Keratinocyte (primary cell): ENCODE results near the gene SMNDC1. TPM values are rescaled to one million over a fixed set of nuclear protein-coding genes. Genes with fewer than 3 reads are reported as not detected.

Source experiments
- DNase-seq: peaks from one replicate; pipeline ENCODE4 v3.0.0-alpha.2; 2011; ENCODE audit warnings: low read depth, missing footprints, low spot score
- FAIRE-seq: peaks from 2 replicates; lab custom pipeline; 2011; peaks lifted over from hg19 to GRCh38; lab: Jason Lieb, UNC
- H2AFZ ChIP-seq: 2 replicates; pipeline ENCODE4 v1.6.0; 2012; ENCODE audit warnings: low read length, control low read depth, inconsistent platforms; ENCODE audit not compliant: control insufficient read depth
- H3K27ac ChIP-seq: 2 replicates; pipeline ENCODE4 v1.5.1; 2011; ENCODE audit warnings: low read length; ENCODE audit not compliant: control insufficient read depth, insufficient read depth
- H3K27me3 ChIP-seq: 3 replicates; pipeline ENCODE4 v1.6.0; 2011; ENCODE audit warnings: low read length; ENCODE audit not compliant: control insufficient read depth, insufficient read depth; ENCODE audit errors: extremely low read depth
- H3K36me3 ChIP-seq, 2 experiments: 2 replicates in 1 of 2; 3 replicates in 1 of 2; pipeline ENCODE4 v1.5.1; 2011; ENCODE audit warnings: low read length in 2 of 2, mild to moderate bottlenecking in 1 of 2; ENCODE audit not compliant: control insufficient read depth in 2 of 2, insufficient read depth in 2 of 2; ENCODE audit errors: extremely low read depth in 1 of 2
- H3K4me1 ChIP-seq: 3 replicates; pipeline ENCODE4 v1.5.1; 2011; ENCODE audit warnings: low read length; ENCODE audit not compliant: control insufficient read depth, insufficient read depth; ENCODE audit errors: extremely low read depth
- H3K4me2 ChIP-seq: 3 replicates; pipeline ENCODE4 v1.6.0; 2011; ENCODE audit warnings: low read depth, low read length; ENCODE audit not compliant: control insufficient read depth, insufficient read depth; ENCODE audit errors: extremely low read depth
- H3K4me3 ChIP-seq, 3 experiments: fragments of 200-600 bp in 1 of 3; sonication (generic) in 1 of 3; 2 replicates in 2 of 3; 3 replicates in 1 of 3; pipeline ENCODE4 v1.5.1; 2011 to 2016; ENCODE audit warnings: low read length in 3 of 3, mild to moderate bottlenecking in 3 of 3, control low read depth in 2 of 3, inconsistent platforms in 1 of 3, low read depth in 1 of 3, mixed read lengths in 1 of 3, mixed run types in 1 of 3, moderate library complexity in 1 of 3; ENCODE audit not compliant: control insufficient read depth in 2 of 3, insufficient read depth in 2 of 3; ENCODE audit errors: extremely low read depth in 1 of 3
- H3K79me2 ChIP-seq: 2 replicates; pipeline ENCODE4 v1.6.0; 2012; ENCODE audit warnings: low read length; ENCODE audit not compliant: control insufficient read depth, insufficient read depth
- H3K9ac ChIP-seq: 3 replicates; pipeline ENCODE4 v1.6.0; 2011; ENCODE audit warnings: low read length; ENCODE audit not compliant: control insufficient read depth, insufficient read depth; ENCODE audit errors: extremely low read depth
- H3K9me1 ChIP-seq: 3 replicates; pipeline ENCODE4 v1.6.0; 2011; ENCODE audit warnings: low read length; ENCODE audit not compliant: control insufficient read depth, insufficient read depth; ENCODE audit errors: extremely low read depth
- H3K9me3 ChIP-seq: 2 replicates; pipeline ENCODE4 v1.5.1; 2012; ENCODE audit warnings: low read depth, low read length; ENCODE audit not compliant: control insufficient read depth
- H4K20me1 ChIP-seq: 3 replicates; pipeline ENCODE4 v1.6.0; 2011; ENCODE audit warnings: low read length; ENCODE audit not compliant: control insufficient read depth, insufficient read depth; ENCODE audit errors: extremely low read depth
- CTCF ChIP-seq, 3 experiments: IDR thresholded peaks in 1 of 3; conservative IDR thresholded peaks in 1 of 3; optimal IDR thresholded peaks in 1 of 3; 2 replicates in 2 of 3; 3 replicates in 1 of 3; pipeline versions ENCODE3 to v1.5.1; 2011; ENCODE audit warnings: low read length in 3 of 3, mild to moderate bottlenecking in 3 of 3, moderate library complexity in 2 of 3, control low read depth in 1 of 3, inconsistent platforms in 1 of 3; ENCODE audit not compliant: insufficient read depth in 2 of 3; ENCODE audit errors: extremely low read depth in 1 of 3
- EZH2 ChIP-seq: IDR thresholded peaks from one replicate; pipeline ENCODE4 v1.6.1; 2012; ENCODE audit warnings: inconsistent platforms, mild to moderate bottlenecking, low read length, moderate library complexity
- dilution Hi-C: fragments of 300-500 bp; cut with MboI; formaldehyde crosslinking; loops from one replicate; pipeline ENCODE4 v1.7.0; 2020; ENCODE audit warnings: low sequenced_read_pairs; ENCODE audit not compliant: extremely low pct_ligation_motif_present
- polyA plus RNA-seq, 5 experiments: library from polyadenylated mRNA; depleted of rRNA in 3 of 5; stranded (reverse) in 3 of 5; stranded (forward) in 1 of 5; unstranded in 1 of 5; fragments of >200 nt; gene quantifications; 1 replicate in 1 of 5; 2 replicates in 3 of 5; 3 replicates in 1 of 5; pipeline versions ENCODE4 v1.2.1 to v1.2.3, GENCODE V29; 2011 to 2012; ENCODE audit warnings: missing spikeins in 2 of 5, low read depth in 1 of 5, low replicate concordance in 1 of 5

The SMNDC1 gene
- polyA plus RNA-seq, 1 donor (not counting 4 experiments of a cell fraction or from before 2014, with no cell fraction given): 19.8 TPM

- FAIRE-seq (no peak), DNase-seq (no peak)
- H3K9me3 ChIP-seq: no peaks in the 10 kb centered on the region
- H3K4me1 ChIP-seq: peaks cover 19% of the 10 kb centered on the region
- H3K27me3 ChIP-seq: no peaks in the 10 kb centered on the region
- no peak overlapping the region for H2AFZ ChIP-seq
- TF ChIP-seq CTCF (optimal IDR thresholded peaks at IDR 0.05 in 1 of 3, IDR thresholded peaks at IDR 0.05 in 1 of 3, conservative IDR thresholded peaks at IDR 0.05 in 1 of 3; ENCODE audit: extremely low read depth in 1 of 3, insufficient read depth in 2 of 3, low read length in 3 of 3) (no peak), EZH2 (no peak)
- H3K36me3 ChIP-seq: no peaks in the 10 kb centered on the region
- no peak overlapping the region for H3K27ac ChIP-seq
- H3K4me3 ChIP-seq: no peak overlapping the region
- no peaks in the 10 kb centered on the region for H4K20me1 ChIP-seq
- dilution Hi-C loops: no loop called here
- H3K9ac ChIP-seq: no peak overlapping the region
- H3K9me1 ChIP-seq: no peaks in the 10 kb centered on the region
- H3K4me2 ChIP-seq: no peak overlapping the region
- H3K79me2 ChIP-seq: no peaks in the 10 kb centered on the region
Measured at GRCh38 chr10:110349386-110349785, 44.7 kb upstream of the SMNDC1 start.

- Histone ChIP-seq H4K20me1 (no peaks in the 10 kb centered on the region), H3K79me2 (no peaks in the 10 kb centered on the region), H2AFZ (no peak overlapping the region), H3K4me3 (no peak overlapping the region), H3K4me2 (no peak overlapping the region), H3K9ac (no peak overlapping the region), H3K9me1 (no peaks in the 10 kb centered on the region), H3K9me3 (no peaks in the 10 kb centered on the region), H3K4me1 (peaks cover 13% of the 10 kb centered on the region), H3K27me3 (no peaks in the 10 kb centered on the region), H3K27ac (no peak overlapping the region), H3K36me3 (no peaks in the 10 kb centered on the region)
- DNase-seq (no peak), FAIRE-seq (no peak)
- dilution Hi-C loops: no loop called here
- TF ChIP-seq EZH2 (no peak), CTCF (optimal IDR thresholded peaks at IDR 0.05 in 1 of 3, IDR thresholded peaks at IDR 0.05 in 1 of 3, conservative IDR thresholded peaks at IDR 0.05 in 1 of 3; ENCODE audit: extremely low read depth in 1 of 3, insufficient read depth in 2 of 3, low read length in 3 of 3) (no peak)
Measured at GRCh38 chr10:110348336-110348735, 43.6 kb upstream of the SMNDC1 start.
